HG03060 (cell line): Measurements from ENCODE around the gene RPTN.

ENCODE experiments used
- ATAC-seq: cut with Tn5 transposase; IDR thresholded peaks from one replicate; pipeline ENCODE4 v1.9.1; 2021; ENCODE audit warnings: low read depth, moderate number of reproducible peaks; ENCODE audit not compliant: unreplicated experiment

RPTN gene

DNA sequence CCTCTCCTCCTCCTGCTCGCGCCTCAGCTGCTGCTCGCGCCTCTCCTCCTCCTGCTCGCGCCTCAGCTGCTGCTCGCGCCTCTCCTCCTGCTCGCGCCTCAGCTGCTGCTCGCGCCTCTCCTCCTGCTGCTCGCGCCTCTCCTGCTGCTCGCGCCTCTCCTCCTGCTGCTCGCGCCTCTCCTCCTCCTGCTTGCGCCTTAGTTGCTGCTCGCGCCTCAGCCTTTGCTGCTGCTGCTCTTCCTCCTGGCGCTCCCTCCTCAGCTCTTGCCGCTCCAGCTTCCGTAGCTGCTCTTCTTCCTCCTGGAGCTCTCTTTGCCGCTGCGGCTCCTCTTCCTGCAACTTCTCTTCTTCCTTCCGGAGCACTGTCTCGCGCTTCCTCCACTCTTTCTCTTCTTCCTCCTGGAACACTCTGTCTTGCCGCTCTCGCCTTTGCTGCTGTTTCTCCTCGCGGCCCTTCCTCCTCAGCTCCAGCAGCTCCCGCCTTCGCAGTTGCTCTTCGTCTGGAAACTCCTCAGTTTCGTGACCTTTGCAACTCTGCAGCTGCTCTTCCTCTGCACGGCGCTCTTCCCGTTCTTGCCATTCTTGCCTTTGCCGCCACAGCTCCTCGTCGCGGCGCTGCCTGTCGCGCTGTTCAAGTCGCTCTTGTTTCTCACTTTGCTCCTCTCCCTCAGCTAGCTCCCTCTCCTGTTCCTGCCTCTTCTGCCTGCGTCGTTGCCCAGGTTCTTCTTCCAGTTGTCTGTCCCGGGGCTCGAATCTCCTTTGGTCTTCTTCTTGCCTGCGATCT, 46.7 kb downstream of the RPTN start:
- ATAC-seq: no peak

DNA sequence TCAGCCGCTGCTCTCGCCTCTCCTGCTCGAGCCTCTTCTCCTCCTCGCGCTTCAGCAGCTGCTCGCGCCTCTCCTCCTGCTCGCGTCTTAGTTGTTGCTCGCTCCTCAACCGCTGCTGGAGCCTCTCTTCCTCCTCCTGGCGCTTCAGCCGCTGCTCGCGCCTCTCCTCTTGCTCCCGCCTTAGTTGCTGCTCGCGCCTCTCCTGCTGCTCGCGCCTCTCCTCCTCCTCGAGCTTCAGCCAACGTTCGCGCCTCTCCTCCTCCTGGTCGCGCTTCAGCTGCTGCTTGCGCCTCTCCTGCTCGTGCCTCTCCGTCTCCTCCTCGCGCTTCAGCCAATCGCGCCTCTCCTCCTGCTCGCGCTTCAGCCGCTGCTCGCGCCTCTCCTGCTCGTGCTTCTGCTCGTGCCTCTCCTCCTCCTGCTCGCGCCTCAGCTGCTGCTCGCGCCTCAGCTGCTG, 47.5 kb downstream of the RPTN start:
- ATAC-seq: no peak

DNA sequence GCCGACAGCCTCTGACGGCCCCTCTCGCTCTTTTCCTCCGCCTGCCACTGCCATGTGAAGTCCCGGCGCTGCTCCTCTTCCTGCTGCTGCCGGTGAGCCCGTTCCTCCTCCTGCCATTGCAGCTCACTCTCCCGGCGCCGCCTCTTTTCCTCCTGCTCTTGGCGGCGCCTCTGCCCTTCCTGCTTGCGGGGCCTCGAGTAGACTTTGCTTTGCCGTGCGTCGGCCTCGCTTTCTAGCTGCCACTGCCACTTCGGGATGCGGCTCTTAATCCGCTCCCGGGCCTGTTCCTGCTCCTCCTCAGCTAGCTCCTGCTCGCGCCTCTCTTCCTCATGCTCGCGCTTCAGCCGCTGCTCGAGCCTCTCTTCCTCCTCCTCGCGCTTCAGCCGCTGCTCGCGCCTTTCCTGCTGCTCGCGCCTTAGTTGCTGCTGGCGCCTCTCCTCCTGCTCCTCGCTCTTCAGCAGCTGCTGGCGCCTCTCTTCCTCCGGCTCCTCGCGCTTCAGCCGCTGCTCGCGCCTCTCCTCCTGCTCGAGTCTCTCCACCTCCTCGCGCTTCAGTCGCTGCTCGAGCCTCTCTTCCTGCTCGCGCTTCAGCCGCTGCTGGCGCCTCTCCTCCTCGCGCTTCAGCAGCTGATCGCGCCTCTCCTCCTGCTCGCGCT, 48.0 kb downstream of the RPTN start:
- ATAC-seq: no peak

DNA sequence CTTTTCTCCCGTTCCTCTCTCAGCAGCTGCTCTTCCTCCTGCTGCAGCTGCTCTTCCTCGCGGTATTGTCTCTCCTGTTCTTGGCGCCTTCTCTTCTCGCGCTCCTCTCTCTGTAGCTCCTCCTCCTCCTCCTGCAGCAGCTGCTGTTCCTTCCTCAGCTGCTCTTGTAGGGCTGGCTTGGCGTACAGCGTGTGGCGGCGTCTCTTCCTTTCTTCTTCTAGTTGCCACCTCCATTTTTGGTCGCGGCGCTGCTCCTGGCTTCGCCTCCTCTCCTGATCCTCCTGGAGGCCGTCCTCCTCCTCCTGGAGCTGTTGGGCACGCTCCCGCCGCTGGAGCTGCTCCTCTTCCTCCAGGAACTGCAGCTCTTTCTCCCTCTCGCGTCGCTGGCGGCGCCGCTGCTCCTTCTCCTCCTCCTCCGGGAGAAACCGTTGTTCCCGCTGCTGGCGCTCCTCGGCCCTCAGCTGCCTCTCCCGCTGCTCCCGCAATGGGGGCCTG, 48.6 kb downstream of the RPTN start:
- ATAC-seq: no peak

DNA sequence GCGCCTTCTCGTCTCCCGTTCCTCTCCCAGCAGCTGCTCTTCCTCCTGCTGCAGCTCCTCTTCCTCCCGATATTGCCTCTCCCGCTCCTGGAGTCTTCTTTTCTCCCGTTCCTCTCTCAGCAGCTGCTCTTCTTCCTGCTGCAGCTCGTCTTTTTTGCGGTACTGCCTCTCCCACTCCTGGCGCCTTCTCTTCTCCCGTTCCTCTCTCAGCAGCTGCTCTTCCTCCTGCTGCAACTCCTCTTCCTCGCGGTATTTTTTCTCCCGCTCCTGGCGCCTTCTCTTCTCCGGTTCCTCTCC, 49.1 kb downstream of the RPTN start:
- no peak for ATAC-seq

DNA sequence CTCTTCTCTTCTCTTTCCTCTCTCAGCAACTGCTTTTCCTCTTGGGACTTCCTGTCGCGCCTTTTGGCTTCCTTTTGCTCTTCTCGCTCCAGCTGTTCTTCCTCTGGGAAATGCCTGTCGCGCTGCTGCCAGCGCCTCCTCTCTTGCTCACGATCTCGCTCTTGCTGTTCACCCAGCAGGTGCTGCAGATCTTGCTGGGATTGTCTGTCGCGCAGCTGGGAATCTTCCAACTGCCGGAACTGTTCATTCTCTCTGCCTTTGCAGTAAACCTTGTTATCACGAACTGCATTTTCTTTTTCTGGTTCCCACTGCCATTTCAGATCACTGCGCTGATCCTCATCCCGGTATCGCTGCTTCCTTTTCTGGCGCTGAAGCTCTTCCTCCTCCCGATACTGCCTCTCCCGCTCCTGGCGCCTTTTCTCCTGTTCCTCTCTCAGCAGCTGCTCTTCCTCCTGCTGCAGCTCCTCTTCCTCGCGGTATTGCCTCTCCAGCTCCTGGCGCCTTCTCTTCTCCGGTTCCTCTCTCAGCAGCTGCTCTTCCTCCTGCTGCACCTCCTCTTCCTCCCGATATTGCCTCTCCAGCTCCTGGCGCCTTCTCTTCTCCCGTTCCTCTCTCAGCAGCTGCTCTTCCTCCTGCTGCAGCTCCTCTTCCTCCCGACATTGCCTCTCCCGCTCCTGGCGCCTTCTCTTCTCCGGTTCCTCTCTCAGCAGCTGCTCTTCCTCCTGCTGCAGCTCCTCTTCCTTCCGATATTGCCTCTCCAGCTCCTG, 49.6 kb downstream of the RPTN start:
- no peak for ATAC-seq

DNA sequence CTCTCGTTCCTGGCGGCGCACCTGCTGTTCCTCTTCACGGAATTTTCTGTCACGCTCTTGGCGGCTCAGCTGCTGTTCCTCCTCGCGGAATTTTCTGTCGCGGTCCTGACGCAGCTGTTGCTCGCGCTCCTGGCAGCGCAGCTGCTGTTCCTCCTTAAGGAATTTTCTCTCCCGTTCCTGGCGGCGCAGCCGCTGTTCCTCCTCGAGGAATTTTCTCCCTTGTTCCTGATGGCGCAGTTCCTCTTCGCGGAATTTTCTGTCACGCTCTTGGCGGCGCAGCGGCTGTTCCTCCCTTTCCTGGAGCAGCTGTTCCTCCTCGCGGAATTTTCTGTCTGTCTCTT, 50.2 kb downstream of the RPTN start:
- no peak for ATAC-seq

DNA sequence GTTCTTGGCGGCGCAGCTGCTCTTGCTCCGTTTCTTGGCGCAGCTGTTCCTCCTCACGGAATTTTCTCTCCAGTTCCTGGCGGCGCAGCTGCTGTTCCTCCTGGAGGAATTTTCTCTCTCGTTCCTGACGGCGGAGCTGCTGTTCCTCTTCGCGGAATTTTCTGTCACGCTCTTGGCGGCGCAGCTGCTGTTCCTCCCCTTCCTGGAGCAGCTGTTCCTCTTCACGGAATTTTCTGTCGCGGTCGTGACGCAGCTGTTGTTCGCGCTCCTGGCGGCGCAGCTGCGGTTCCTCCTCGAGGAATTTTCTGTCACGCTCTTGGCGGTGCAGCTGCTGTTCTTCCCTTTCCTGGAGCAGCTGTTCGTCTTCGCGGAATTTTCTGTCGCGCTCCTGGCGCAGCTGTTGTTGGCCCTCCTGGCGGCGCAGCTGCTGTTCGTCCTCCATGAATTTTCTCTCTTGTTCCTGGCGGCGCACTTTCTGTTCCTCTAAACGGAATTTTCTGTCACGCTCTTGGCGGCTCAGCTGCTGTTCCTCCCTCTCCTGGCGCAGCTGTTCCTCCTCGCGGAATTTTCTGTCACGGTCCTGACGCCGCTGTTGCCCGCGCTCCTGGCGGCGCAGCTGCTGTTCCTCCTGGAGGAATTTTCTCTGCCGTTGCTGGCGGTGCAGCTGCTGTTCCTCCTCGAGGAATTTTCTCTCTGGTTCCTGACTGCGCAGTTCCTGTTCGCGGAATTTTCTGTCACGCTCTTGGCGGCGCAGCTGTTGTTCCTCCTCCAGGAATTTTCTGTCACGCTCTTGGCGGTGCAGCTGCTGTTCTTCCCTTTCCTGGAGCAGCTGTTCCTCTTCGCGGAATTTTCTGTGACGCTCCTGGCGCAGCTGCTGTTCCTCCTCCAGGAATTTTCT, 50.8 kb downstream of the RPTN start:
- no peak for ATAC-seq

DNA sequence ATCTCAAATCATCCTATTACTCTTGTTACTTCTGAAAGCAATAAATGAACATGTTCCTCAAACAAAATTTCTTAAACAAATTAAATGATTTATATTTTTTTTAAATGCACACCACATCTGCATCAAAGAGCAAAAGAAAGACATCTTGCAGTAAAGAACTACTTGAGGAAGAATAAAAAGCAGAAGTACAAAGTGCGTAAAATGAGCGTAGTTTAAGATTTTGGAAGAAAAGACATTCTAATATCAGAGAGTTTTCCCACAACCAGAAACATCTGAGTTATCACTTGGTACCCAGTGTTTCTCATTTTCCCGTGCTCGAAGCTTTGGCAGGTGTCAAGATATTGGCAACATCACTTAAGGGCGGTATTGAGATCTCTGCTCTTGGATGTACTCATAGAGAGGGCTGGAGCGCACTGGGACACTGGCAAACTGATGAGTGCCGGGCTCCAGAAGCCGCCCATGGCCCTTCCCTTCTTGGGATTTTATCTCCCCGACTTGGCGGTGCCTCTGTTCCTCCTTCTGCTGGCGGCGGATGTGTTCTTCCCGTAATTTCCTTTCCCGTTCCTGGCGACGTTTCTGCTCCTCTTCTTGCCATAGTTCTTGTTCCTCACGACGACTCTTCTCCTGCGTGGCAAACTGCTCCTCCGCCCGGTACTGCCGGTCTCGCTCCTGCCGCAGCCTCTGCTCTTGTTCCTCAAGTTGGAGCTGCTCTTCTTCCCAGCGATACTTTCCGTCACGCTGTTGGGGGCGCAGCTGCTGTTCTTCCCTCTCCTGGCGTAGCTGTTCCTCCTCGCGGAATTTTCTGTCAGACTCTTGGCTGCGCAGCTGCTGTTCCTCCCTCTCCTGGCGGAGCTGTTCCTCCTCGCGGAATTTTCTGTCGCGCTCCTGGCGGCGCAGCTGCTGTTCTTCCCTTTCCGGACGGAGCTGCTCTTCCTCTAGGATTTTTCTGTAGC, 51.7 kb downstream of the RPTN start:
- ATAC-seq: no peak

DNA sequence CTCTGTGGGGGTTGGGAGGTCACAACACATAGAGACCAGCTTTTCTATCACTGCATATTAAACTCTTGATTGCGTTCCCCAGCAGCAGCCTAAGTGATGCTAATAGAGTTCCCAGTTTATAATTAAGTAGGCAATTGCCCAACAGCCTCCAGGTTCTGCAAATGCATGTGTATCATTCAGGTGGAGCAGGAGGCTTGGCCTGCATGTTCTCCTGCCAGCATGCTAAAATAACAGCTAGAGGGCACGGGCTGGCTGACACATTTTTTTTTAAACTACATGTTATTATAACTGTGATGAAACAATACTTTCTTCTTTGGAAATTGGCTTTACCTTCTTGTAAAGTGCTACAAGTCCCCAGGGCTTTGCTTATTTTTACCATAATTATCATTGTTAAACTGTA, 54.2 kb downstream of the RPTN start:
- no peak for ATAC-seq
